ENCODE results near the gene SH2B3.

GRCh38 chr12:111482462-111482861 is 76.7 kb downstream of the SH2B3 start:
- TF ChIP-seq CTCF (IDR thresholded peaks at IDR 0.05) (peak in 8 of 12 donors; percentile 8 to 39 (median 22)), POLR2A (IDR thresholded peaks at IDR 0.05) (no peak)

All from heart left ventricle (tissue), 13 donors.